Measurements from ENCODE around the gene MBD2. TPM values are rescaled to one million over a fixed set of nuclear protein-coding genes. Genes with fewer than 3 reads are reported as not detected.

MBD2 gene
- total RNA-seq, 1 donor: 34.2 TPM

DNA sequence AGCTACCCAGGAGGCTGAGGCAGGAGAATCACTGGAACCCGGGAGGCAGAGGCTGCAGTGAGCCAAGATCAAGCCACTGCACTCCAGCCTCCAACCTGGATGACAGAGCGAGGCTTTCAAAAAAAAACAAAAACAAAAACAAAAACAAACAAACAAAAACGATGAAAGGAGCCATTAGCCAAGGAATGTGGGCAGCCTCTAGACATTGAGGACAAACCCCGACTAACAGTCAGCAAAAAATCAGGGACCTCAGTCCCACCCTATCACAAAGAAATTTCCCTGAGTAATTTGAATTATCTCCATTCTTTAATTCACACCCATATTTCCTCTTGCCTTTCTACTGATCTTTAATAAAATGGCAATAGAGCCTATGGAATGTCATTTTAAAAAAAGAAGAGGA is 75.8 kb downstream of the MBD2 start:
- TF ChIP-seq, protein P1, sequence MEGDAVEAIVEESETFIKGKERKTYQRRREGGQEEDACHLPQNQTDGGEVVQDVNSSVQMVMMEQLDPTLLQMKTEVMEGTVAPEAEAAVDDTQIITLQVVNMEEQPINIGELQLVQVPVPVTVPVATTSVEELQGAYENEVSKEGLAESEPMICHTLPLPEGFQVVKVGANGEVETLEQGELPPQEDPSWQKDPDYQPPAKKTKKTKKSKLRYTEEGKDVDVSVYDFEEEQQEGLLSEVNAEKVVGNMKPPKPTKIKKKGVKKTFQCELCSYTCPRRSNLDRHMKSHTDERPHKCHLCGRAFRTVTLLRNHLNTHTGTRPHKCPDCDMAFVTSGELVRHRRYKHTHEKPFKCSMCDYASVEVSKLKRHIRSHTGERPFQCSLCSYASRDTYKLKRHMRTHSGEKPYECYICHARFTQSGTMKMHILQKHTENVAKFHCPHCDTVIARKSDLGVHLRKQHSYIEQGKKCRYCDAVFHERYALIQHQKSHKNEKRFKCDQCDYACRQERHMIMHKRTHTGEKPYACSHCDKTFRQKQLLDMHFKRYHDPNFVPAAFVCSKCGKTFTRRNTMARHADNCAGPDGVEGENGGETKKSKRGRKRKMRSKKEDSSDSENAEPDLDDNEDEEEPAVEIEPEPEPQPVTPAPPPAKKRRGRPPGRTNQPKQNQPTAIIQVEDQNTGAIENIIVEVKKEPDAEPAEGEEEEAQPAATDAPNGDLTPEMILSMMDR (IDR thresholded peaks at IDR 0.05; ENCODE audit: insufficient read depth, low read length): no peak
- no peak overlapping the region for H3K4me3 ChIP-seq (ENCODE audit: low read depth, low read length)
- no peak for DNase-seq (ENCODE audit: low read depth)

DNA sequence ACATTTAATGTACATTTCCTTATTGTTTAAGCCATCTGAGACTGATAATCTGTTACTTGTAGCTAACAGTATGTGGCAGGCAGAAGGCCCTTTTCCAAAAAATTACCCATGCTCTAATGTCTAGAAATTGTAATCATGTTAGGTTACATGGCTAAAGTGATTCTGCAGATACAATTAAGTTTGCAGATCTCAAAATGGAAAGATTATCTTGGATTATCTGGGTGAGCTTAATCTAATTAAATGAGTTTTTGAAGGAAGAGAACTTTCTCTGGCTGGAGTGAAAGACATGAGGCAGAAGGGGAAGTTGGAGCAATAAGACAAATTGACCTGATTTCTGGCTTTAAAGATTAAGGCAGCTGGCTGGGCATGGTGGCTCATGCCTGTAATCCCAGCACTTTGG is 76.3 kb downstream of the MBD2 start:
- DNase-seq (ENCODE audit: low read depth): no peak
- TF ChIP-seq, protein P1 (IDR thresholded peaks at IDR 0.05; ENCODE audit: insufficient read depth, low read length): no peak
- no peak overlapping the region for H3K4me3 ChIP-seq (ENCODE audit: low read depth, low read length)

DNA sequence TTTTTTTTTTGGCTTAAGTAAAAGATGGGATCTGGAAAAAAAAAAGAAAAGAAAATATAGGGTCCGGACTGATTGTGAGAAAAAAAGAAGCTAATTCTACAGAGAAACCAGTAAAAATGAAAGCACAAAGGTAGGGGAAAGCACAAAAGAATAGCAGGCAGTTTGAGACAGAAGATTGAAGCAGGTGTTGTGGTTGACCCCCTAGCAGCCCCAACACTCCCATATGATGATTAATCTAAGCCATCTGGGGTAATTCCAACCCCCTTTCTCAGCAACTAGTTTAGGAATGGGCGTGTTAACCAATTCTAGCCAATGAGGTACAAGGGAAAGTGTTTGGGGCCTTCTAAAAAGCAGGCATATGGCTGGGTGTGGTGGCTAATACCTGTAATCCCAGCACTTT is 77.0 kb downstream of the MBD2 start:
- no peak overlapping the region for H3K4me3 ChIP-seq (ENCODE audit: low read depth, low read length)
- DNase-seq (ENCODE audit: low read depth): no peak
- TF ChIP-seq, protein P1 (IDR thresholded peaks at IDR 0.05; ENCODE audit: insufficient read depth, low read length): no peak

DNA sequence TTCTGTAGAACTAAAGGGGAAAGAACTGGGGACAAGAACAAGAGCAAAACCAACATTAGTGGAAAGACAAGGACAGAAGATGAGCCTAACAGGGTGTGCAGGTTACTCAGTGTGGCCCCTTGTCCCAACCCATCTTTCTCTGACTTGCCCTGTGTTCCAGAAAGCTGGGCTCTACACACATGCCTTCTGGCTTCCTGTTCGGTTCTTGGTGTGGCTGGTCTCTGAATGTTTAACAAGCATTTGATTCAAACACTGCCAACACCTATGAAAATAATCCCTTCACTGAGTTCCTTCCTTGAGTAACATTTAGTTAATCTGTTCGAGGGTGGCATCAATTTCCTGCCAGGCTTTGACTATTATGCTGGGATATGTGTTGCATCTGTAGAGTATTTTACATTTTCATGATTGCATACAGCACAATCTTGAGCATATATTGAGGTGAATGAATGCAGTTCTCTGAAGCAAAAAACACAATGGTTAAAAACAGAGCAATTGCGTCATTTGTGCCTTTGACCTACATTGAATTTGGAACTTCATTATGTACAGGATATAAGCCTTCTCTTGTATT is 83.3 kb downstream of the MBD2 start:
- TF ChIP-seq, protein P1 (IDR thresholded peaks at IDR 0.05; ENCODE audit: insufficient read depth, low read length): no peak
- no peak for DNase-seq (ENCODE audit: low read depth)
- H3K4me3 ChIP-seq (ENCODE audit: low read depth, low read length): no peak overlapping the region

DNA sequence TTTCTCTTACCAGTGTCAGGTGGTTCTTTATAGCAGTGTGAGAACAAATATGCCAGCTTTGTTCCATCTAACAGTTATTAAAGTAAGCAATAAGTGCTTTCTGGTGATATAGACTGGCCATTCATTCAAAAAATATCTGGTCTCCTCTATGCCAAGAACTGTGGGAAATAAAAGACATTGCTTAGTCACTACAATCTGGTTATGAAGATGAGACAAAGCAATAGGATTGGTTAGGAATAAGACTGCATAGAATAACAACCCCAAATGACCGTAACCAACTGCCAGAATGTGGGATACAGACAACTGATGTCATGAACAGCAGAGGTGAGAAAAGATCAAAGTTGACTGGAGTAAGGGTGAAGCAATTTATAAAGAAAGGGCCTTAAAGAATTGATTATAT is 83.8 kb downstream of the MBD2 start:
- TF ChIP-seq, protein P1 (IDR thresholded peaks at IDR 0.05; ENCODE audit: insufficient read depth, low read length): no peak
- no peak overlapping the region for H3K4me3 ChIP-seq (ENCODE audit: low read depth, low read length)
- DNase-seq (ENCODE audit: low read depth): peak; percentile 69

DNA sequence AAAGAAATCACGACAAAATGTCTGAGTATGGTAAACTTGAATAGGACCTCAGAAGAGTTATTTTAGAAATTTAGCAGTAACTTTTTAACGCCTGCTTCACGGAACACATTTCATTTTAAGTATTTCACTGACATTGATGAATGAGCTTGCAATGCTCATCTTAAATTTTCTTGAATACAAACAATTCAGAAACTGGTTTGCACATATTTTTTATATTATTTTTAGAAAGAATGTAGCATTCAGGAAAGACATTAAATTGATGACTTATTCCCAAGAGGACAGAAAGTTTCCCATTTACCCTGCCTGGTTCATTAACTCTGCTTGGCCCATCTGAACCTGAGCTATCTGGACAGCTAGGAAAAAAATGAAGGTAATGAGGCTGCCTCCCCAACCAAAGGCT is 89.3 kb downstream of the MBD2 start:
- TF ChIP-seq, protein P1 (IDR thresholded peaks at IDR 0.05; ENCODE audit: insufficient read depth, low read length): no peak
- no peak for DNase-seq (ENCODE audit: low read depth)
- no peak overlapping the region for H3K4me3 ChIP-seq (ENCODE audit: low read depth, low read length)

DNA sequence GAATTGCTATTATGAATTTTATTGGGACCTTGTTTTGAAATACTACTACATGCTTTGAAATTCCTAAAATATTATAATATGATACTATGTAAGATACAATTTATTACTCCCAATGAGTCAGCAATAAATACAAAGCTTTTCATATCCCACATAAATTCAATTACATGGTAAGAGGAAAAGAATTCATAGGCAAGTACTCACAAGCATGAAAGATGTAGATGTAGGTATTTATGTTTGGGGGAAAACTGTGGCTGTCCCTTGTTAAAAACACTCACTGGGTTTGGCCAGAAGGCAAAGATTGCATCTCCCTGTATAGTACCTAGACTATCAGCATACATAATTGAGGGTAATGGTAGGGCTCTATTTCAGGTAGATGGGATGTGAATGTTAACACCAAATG is 90.4 kb downstream of the MBD2 start:
- H3K4me3 ChIP-seq (ENCODE audit: low read depth, low read length): no peak overlapping the region
- TF ChIP-seq, protein P1 (IDR thresholded peaks at IDR 0.05; ENCODE audit: insufficient read depth, low read length): no peak
- DNase-seq (ENCODE audit: low read depth): no peak

Measured in fibroblast of the aortic adventitia (primary cell).